H1 (cell line): ENCODE results near the gene RNF130. TPM values are rescaled to one million over a fixed set of nuclear protein-coding genes. Genes with fewer than 3 reads are reported as not detected.

Experiments
- GABPA ChIP-seq: IDR thresholded peaks from 2 replicates; pipeline ENCODE4 v1.6.1; 2011; ENCODE audit warnings: mild to moderate bottlenecking, low read length, moderate library complexity, borderline replicate concordance; ENCODE audit not compliant: insufficient read depth
- HDAC2 ChIP-seq, 2 experiments: fragments of 300-600 bp in 1 of 2; sonication (generic) in 1 of 2; IDR thresholded peaks; 2 replicates each; pipeline ENCODE4 v1.6.1; 2011 to 2012; ENCODE audit warnings: low read depth in 2 of 2, low read length in 2 of 2, mild to moderate bottlenecking in 2 of 2, moderate library complexity in 2 of 2, borderline replicate concordance in 1 of 2, inconsistent platforms in 1 of 2
- JUND ChIP-seq: IDR thresholded peaks from 2 replicates; pipeline ENCODE4 v1.6.1; 2011; ENCODE audit warnings: mild to moderate bottlenecking, improper control_type of control experiment, low read length
- RNF2 ChIP-seq: fragments of 200-900, 300-1000 bp; sonication (generic); IDR thresholded peaks from 2 replicates; pipeline ENCODE4 v1.7.1; 2016; ENCODE audit warnings: borderline replicate concordance, low read depth, mild to moderate bottlenecking, antibody characterized with exemption, low read length; ENCODE audit not compliant: poor library complexity, severe bottlenecking; ENCODE audit errors: missing control alignments
- polyA plus RNA-seq, 7 experiments: library from polyadenylated mRNA; depleted of rRNA in 3 of 7; stranded (reverse) in 5 of 7; unstranded in 2 of 7; fragments of >200 nt in 5 of 7; fragments of 200-250 nt in 2 of 7; gene quantifications; 1 replicate in 5 of 7; 2 replicates in 1 of 7; 4 replicates in 1 of 7; pipeline versions ENCODE4 v1.2.1 to v1.2.3, GENCODE V29; 2011 to 2013; ENCODE audit warnings: missing spikeins in 2 of 7, mixed read lengths in 2 of 7
- total RNA-seq: library from RNA; stranded (reverse); fragmentation: NEBNext Ultra II Directional; extraction: Animal tissue kit (Norgen Biotek cat#: 25700); gene quantifications from 2 replicates; pipeline ENCODE4 v1.2.1, GENCODE V29; 2021
- TF ChIP-seq, protein P1 (sequence below), 3 experiments: IDR thresholded peaks; 1 replicate in 2 of 3; 2 replicates in 1 of 3; pipeline versions ENCODE4 v1.5.1 to v1.6.1; 2011; ENCODE audit warnings: low read length in 3 of 3, mild to moderate bottlenecking in 3 of 3, inconsistent platforms in 2 of 3, low read depth in 1 of 3, moderate library complexity in 1 of 3; ENCODE audit not compliant: insufficient read depth in 1 of 3; ENCODE audit errors: control extremely low read depth in 1 of 3
- TF ChIP-seq, protein P2 (sequence below): IDR thresholded peaks from 2 replicates; pipeline ENCODE4 v1.6.1; 2012; ENCODE audit warnings: inconsistent platforms

Gene RNF130
- total and polyA plus RNA-seq, 2 of the 8 experiments (the other 6 are each of a cell fraction or from before 2014, with no cell fraction given) = 65.1 to 70.0 TPM

DNA sequence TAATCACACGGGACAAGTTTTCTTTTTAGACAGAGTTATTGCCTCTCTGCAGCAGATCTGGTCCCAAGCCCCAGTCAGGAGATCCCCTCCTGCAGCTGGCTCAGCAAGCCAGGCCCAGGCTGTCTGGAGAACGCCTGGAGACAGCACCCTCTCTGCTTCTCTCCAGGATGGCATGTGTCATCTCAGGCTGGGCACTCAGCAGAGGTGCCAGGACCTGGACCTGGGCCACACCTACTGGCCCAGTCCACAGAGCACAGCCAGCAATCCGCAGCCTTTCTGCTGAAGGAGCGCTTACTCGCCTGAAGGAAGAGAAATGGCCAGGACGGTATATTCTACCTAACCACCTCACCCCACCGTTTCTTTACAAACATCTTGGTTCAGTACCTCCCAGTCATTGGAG is 159.2 kb downstream of the RNF130 start (continued):
- TF ChIP-seq, protein P1, sequence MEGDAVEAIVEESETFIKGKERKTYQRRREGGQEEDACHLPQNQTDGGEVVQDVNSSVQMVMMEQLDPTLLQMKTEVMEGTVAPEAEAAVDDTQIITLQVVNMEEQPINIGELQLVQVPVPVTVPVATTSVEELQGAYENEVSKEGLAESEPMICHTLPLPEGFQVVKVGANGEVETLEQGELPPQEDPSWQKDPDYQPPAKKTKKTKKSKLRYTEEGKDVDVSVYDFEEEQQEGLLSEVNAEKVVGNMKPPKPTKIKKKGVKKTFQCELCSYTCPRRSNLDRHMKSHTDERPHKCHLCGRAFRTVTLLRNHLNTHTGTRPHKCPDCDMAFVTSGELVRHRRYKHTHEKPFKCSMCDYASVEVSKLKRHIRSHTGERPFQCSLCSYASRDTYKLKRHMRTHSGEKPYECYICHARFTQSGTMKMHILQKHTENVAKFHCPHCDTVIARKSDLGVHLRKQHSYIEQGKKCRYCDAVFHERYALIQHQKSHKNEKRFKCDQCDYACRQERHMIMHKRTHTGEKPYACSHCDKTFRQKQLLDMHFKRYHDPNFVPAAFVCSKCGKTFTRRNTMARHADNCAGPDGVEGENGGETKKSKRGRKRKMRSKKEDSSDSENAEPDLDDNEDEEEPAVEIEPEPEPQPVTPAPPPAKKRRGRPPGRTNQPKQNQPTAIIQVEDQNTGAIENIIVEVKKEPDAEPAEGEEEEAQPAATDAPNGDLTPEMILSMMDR (IDR thresholded peaks at IDR 0.05; ENCODE audit: control extremely low read depth in 1 of 3, insufficient read depth in 1 of 3, low read depth in 1 of 3, low read length in 3 of 3) = no peak
- TF ChIP-seq RNF2 (no peak), HDAC2 (IDR thresholded peaks at IDR 0.05; ENCODE audit: borderline replicate concordance in 1 of 2, low read depth in 2 of 2, low read length in 2 of 2) (no peak), GABPA (no peak), JUND (no peak)
- TF ChIP-seq, protein P2, sequence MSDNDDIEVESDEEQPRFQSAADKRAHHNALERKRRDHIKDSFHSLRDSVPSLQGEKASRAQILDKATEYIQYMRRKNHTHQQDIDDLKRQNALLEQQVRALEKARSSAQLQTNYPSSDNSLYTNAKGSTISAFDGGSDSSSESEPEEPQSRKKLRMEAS = no peak
